Fibroblast of mammary gland (primary cell): Measurements from ENCODE around the gene PPP2R1A.

ENCODE experiments used
- DNase-seq: peaks from one replicate; pipeline ENCODE4 v3.0.0-alpha.2; 2010; ENCODE audit warnings: low read depth
- H3K4me3 ChIP-seq: 2 replicates; pipeline ENCODE4 v1.5.1; 2011; ENCODE audit warnings: low read depth, mild to moderate bottlenecking, low read length, moderate library complexity; ENCODE audit not compliant: control insufficient read depth
- TF ChIP-seq, protein P1 (sequence below): conservative IDR thresholded peaks from 2 replicates; pipeline ENCODE4 v1.5.1; 2011; ENCODE audit warnings: low read depth, low read length, inconsistent platforms; ENCODE audit not compliant: control insufficient read depth, insufficient read depth

PPP2R1A gene

DNA sequence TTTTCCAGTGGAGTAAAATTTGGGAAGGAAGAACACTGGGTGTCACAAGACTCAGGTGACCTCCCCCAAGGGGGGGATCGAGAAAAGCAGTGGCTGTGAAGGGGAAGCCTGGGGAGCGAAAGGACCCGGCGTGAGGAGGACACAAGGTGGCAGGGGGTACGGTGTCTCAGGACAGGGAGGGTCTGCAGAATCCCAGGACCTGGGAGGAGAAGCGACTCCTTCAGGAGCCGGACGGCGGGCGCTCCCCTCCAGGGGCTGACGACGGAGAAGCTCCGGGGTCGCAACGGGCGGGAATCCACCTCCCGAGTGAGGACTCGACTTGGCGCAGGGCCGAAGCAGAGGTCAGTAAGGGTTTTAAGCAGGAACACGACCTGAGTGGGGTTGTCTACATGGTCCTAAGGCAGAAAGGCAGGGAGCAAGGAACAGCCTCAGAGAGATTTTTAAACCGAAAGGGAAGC lies 19.0 kb upstream of the PPP2R1A start:
- H3K4me3 ChIP-seq, result peak overlapping the region; percentile 98
- TF ChIP-seq, protein P1, sequence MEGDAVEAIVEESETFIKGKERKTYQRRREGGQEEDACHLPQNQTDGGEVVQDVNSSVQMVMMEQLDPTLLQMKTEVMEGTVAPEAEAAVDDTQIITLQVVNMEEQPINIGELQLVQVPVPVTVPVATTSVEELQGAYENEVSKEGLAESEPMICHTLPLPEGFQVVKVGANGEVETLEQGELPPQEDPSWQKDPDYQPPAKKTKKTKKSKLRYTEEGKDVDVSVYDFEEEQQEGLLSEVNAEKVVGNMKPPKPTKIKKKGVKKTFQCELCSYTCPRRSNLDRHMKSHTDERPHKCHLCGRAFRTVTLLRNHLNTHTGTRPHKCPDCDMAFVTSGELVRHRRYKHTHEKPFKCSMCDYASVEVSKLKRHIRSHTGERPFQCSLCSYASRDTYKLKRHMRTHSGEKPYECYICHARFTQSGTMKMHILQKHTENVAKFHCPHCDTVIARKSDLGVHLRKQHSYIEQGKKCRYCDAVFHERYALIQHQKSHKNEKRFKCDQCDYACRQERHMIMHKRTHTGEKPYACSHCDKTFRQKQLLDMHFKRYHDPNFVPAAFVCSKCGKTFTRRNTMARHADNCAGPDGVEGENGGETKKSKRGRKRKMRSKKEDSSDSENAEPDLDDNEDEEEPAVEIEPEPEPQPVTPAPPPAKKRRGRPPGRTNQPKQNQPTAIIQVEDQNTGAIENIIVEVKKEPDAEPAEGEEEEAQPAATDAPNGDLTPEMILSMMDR, result no peak
- no peak for DNase-seq

DNA sequence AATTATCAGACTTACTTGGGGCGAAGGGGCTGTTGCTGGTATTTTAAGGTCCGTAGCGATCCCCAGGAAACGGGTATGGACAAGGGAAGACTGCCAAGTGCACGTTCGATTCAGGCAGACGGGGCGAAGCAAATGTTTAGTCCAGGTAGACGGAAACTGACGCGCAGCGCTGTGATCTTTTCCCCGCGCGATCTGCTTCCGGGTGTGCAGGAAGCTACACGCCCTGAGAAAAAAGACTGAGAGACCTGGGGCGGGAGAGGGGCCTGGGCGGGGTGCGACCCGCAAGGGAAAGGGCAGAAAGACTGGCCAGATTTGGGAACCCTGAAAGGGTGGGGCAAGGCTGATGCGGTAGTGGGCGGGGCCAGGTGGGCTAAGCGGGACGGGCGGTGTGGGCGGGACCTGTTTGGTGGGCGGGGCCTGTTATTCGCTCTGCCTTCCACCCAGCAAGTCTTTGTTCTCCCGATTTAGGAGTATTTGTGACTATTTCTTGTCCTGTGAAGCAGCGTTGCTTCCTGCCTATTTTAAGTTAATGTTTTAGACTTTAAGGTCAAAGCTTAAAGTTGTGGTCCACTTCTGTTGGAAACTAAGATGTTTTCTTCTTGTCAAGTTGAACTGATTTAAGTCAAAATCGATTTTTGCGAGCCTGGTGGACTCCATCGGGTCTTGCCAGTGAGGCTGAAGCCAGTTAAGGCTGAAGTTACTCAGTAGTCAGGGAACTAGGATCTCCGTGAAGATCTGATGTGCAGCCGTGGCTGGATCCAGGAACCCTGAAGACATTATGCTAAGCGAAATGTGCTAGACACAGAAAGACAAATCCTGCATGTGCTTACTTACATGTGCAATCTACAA lies 18.3 kb upstream of the PPP2R1A start, which contains the start of gene ZNF836:
Gene ZNF836, minus strand, starts transcription at position 301 of the 849 bp plus-strand sequence. CDS start 3,549 bp downstream, outside the sequence.
- H3K4me3 ChIP-seq, result peak within 1 kb of the TSS; percentile 98
- DNase-seq, result peak; percentile 64
- TF ChIP-seq, protein P1, result no peak

DNA sequence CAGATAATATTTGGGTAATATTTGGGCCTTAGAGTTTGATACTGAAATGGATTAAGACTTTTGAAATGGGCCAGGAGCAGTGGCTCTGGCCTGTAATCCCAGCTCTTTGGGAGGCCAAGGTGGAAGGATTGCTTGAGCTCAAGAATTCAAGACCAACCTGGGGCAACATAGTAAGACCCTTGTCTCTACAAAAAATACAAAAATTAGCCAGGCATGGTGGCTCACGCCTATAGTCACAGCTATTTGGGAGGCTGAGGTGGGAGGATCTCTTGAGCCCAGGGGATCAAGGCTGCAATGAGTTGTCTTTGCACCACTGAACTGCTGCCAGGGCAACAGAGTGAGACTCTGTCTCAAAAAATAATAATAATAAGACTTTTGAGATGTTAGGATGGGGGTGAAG lies 17.5 kb upstream of the PPP2R1A start:
- TF ChIP-seq, protein P1, result no peak
- no peak overlapping the region for H3K4me3 ChIP-seq
- no peak for DNase-seq

DNA sequence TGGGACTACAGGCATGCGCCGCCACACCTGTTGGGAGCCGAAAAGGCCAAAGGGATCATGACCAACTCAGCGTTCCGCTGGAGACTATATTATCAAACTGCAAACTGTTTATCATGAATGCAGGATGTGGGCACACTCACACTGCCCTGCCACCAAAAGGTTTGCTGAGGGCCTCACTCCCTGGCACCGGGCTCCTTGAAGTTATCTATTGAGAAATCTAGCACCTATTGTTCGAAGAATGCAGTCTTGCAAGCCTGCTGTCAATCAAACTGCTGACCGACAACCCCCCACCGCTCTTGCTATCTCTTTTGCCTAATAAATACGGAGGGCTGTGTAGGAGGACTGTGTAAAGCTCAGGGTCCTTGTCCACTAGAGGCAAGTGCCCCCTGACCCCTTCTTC lies 13.3 kb upstream of the PPP2R1A start:
- TF ChIP-seq, protein P1, result no peak
- DNase-seq, result no peak
- no peak overlapping the region for H3K4me3 ChIP-seq

DNA sequence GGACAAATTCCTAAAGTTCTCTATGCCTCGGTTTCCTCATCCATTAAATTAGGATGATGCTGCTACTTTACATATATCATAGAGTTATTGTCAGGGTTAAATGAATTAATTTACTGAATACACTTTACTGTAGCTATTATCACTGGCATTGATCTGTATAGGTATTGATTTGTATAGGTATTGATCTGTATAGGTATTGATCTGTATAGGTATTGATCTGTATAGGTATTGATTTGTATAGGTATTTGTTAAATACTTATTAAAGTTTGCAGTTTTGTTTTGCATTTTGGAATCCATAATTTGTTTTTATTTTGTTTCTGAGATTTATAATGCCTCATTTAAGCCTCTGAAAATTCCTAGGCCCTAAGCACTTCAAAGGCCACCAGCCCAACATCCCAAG lies 2.4 kb upstream of the PPP2R1A start:
- no peak for DNase-seq
- H3K4me3 ChIP-seq, result no peak overlapping the region
- TF ChIP-seq, protein P1, result no peak

DNA sequence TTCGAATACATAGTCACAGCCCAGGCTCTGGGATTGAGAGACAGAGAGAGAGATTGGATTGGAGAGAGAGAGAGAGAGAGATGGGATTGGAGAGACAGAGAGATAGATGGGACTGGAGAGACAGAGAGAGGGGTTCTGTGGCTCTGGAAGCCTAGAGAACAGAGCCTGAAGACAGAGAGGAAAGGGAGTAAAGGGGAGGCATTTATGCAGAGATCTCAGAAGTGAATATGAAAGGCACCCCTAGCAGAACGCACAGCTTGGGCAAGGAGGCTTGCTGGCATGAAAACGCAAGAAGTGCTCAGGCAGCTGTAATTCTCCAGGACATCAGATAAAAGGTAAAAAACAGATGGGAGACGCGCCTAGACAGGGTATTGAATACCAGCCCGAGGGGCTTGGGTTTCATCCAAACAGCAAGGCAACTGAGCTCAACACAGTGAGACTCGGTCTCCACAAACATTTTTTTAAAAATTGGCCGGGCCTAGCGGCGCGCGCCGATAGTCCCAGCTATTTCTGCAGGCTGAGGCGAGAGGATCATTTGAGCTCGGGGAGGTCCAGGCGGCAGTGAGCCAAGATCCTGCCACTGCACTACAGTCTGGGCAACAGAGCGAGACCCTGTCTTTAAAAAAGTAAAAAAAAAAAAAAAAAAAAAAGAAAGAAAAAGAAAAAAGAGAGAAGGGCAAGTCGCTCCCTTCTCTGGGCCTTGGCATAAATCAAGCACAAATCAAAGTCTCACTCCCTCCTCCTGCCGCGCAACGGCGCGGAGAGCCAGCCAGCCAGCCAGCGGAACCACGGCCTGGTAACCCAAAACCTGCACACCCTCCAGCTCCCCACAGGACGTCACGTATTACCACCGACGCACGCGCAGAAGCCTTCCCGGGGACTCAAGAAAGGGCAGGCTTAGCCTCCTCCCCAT lies 774 bp upstream of the PPP2R1A start:
- H3K4me3 ChIP-seq, result peak overlapping the region; percentile 50
- TF ChIP-seq, protein P1, result no peak
- no peak for DNase-seq
